Measurements from ENCODE around the gene GCNT4. TPM values are rescaled to one million over a fixed set of nuclear protein-coding genes. Genes with fewer than 3 reads are reported as not detected.

GCNT4 gene
- polyA plus RNA-seq, 1 of the 3 experiments (the other 2 are of a cell fraction) = 0.02 TPM

DNA sequence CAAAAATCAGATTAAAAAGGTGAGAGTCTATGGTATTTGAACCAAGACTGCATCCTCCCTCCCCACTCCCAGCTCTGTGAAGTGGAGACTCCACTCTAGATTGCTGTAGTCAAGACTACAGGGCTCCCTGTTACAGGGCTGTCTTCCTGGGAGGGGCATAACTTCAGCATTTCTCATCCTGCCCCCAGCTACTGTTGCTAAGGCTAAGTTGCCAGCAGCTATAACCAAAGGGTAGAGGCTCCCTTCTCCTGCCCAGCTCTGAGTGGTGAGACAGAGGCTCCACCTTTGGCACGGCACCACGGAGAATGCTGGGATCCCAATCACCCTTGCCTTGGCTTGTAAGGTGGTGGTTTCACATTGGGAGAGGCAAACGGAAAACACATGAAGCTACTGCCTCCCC, 39.2 kb upstream of the GCNT4 start:
- CTCF ChIA-PET = interaction anchor here (1.1 to 1.6 kb wide), 3 partner anchors 16 to 41 kb away, joined by 3 to 5 read pairs (median 3); no protein-coding TSS in a partner anchor

DNA sequence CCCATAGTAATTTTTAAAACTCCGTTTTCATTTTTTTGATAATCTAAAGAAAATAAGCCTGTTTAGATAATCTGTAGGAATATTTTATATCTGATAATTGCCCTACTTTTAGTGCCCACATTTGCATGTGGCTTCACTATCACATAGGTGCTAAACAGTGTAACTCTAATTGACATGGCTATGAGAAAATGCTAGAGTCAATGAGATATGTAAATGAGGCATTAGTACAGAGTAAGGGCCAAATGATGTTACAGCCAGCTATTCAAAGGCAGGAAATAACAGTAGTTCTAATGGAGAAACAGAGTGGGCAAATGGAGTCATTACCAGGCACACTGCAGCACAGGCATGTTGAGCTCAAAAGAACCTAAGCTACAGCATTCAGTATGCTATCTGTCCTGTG, 37.3 kb upstream of the GCNT4 start:
- no peak overlapping the region for H3K9ac ChIP-seq
- H3K27ac ChIP-seq (ENCODE audit: low read depth in 2 of 2, low read length in 1 of 2) = no peak overlapping the region
- H3K9me3 ChIP-seq = no peaks in the 10 kb centered on the region
- H3K4me1 ChIP-seq (ENCODE audit: control insufficient read depth in 1 of 2, insufficient read depth in 2 of 2, low read depth in 1 of 2, low read length in 1 of 2) = no peaks in the 10 kb centered on the region
- no peak overlapping the region for H3K4me2 ChIP-seq
- no peak overlapping the region for H2AFZ ChIP-seq (ENCODE audit: low read depth)
- H3K4me3 ChIP-seq (ENCODE audit: low read depth in 2 of 2, low read length in 1 of 2) = no peak overlapping the region
- ChIA-PET CTCF (no interaction called here), POLR2A (no interaction called here)
- no peaks in the 10 kb centered on the region for H4K20me1 ChIP-seq (ENCODE audit: insufficient read depth)
- no peaks in the 10 kb centered on the region for H3K9me2 ChIP-seq
- no peaks in the 10 kb centered on the region for H3K27me3 ChIP-seq (ENCODE audit: insufficient read depth)
- no peaks in the 10 kb centered on the region for H3F3A ChIP-seq (replicated peaks; ENCODE audit: insufficient read depth)
- TF ChIP-seq, protein P1, sequence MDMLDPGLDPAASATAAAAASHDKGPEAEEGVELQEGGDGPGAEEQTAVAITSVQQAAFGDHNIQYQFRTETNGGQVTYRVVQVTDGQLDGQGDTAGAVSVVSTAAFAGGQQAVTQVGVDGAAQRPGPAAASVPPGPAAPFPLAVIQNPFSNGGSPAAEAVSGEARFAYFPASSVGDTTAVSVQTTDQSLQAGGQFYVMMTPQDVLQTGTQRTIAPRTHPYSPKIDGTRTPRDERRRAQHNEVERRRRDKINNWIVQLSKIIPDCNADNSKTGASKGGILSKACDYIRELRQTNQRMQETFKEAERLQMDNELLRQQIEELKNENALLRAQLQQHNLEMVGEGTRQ (IDR thresholded peaks at IDR 0.05; ENCODE audit: borderline replicate concordance, low read depth, low read length) = no peak
- TF ChIP-seq, protein P2, sequence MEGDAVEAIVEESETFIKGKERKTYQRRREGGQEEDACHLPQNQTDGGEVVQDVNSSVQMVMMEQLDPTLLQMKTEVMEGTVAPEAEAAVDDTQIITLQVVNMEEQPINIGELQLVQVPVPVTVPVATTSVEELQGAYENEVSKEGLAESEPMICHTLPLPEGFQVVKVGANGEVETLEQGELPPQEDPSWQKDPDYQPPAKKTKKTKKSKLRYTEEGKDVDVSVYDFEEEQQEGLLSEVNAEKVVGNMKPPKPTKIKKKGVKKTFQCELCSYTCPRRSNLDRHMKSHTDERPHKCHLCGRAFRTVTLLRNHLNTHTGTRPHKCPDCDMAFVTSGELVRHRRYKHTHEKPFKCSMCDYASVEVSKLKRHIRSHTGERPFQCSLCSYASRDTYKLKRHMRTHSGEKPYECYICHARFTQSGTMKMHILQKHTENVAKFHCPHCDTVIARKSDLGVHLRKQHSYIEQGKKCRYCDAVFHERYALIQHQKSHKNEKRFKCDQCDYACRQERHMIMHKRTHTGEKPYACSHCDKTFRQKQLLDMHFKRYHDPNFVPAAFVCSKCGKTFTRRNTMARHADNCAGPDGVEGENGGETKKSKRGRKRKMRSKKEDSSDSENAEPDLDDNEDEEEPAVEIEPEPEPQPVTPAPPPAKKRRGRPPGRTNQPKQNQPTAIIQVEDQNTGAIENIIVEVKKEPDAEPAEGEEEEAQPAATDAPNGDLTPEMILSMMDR (IDR thresholded peaks at IDR 0.05) = no peak
- no peak for TF ChIP-seq FOXJ3 (CRISPR knock-in tag; IDR thresholded peaks at IDR 0.05)
- TF ChIP-seq SMC3 (IDR thresholded peaks at IDR 0.05; ENCODE audit: low read depth, low read length) = no peak
- no peak for TF ChIP-seq TEAD4 (IDR thresholded peaks at IDR 0.05; ENCODE audit: borderline replicate concordance, insufficient read depth)
- no peak for TF ChIP-seq FOSL2 (IDR thresholded peaks at IDR 0.05; ENCODE audit: borderline replicate concordance, low read depth)
- no peak for TF ChIP-seq ELF1 (IDR thresholded peaks at IDR 0.05)
- TF ChIP-seq, protein P3, sequence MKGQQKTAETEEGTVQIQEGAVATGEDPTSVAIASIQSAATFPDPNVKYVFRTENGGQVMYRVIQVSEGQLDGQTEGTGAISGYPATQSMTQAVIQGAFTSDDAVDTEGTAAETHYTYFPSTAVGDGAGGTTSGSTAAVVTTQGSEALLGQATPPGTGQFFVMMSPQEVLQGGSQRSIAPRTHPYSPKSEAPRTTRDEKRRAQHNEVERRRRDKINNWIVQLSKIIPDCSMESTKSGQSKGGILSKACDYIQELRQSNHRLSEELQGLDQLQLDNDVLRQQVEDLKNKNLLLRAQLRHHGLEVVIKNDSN (IDR thresholded peaks at IDR 0.05; ENCODE audit: borderline replicate concordance, low read depth) = no peak
- TF ChIP-seq, protein P4, sequence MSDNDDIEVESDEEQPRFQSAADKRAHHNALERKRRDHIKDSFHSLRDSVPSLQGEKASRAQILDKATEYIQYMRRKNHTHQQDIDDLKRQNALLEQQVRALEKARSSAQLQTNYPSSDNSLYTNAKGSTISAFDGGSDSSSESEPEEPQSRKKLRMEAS (IDR thresholded peaks at IDR 0.05; ENCODE audit: low read depth) = no peak
- TF ChIP-seq GATA2 (CRISPR knock-in tag; IDR thresholded peaks at IDR 0.05) = no peak
- DNase-seq = no peak
- WGBS (ENCODE audit: low lambda C conversion rate) = 30% methylated on average over 1 of the region's 1 CpG
- no peaks in the 10 kb centered on the region for H3K79me2 ChIP-seq (ENCODE audit: insufficient read depth)
- no peaks in the 10 kb centered on the region for H3K36me3 ChIP-seq (replicated peaks in 1 of 2; ENCODE audit: control insufficient read depth in 1 of 2, insufficient read depth in 2 of 2, low read length in 1 of 2)

More for the DNA sequence above, 39.2 kb upstream of the GCNT4 start:
- Histone ChIP-seq H3K79me2 (ENCODE audit: insufficient read depth) (no peaks in the 10 kb centered on the region), H3K9ac (no peak overlapping the region), H3K4me1 (ENCODE audit: control insufficient read depth in 1 of 2, insufficient read depth in 2 of 2, low read depth in 1 of 2, low read length in 1 of 2) (no peaks in the 10 kb centered on the region), H4K20me1 (ENCODE audit: insufficient read depth) (no peaks in the 10 kb centered on the region), H3K4me3 (ENCODE audit: low read depth in 2 of 2, low read length in 1 of 2) (no peak overlapping the region), H3K9me3 (no peaks in the 10 kb centered on the region), H2AFZ (ENCODE audit: low read depth) (no peak overlapping the region), H3K9me2 (no peaks in the 10 kb centered on the region), H3F3A (replicated peaks; ENCODE audit: insufficient read depth) (no peaks in the 10 kb centered on the region), H3K36me3 (replicated peaks in 1 of 2; ENCODE audit: control insufficient read depth in 1 of 2, insufficient read depth in 2 of 2, low read length in 1 of 2) (no peaks in the 10 kb centered on the region), H3K27ac (ENCODE audit: low read depth in 2 of 2, low read length in 1 of 2) (no peak overlapping the region), H3K4me2 (no peak overlapping the region), H3K27me3 (ENCODE audit: insufficient read depth) (no peaks in the 10 kb centered on the region)
- 59% methylated on average over 3 of the region's 3 CpGs for WGBS (ENCODE audit: low lambda C conversion rate)
- no peak for DNase-seq
- POLR2A ChIA-PET = no interaction called here
- TF ChIP-seq SMC3 (IDR thresholded peaks at IDR 0.05; ENCODE audit: low read depth, low read length) (no peak), RCOR1 (IDR thresholded peaks at IDR 0.05; ENCODE audit: low read length) (no peak), GABPA (IDR thresholded peaks at IDR 0.05; ENCODE audit: low read depth) (no peak), MEF2A (IDR thresholded peaks at IDR 0.05; ENCODE audit: borderline replicate concordance, low read depth) (no peak), SIN3A (IDR thresholded peaks at IDR 0.05; ENCODE audit: borderline replicate concordance, low read depth, low read length) (no peak), EP300 (IDR thresholded peaks at IDR 0.05; ENCODE audit: borderline replicate concordance in 1 of 2, low read depth in 1 of 2, low read length in 1 of 2) (no peak)
